K562 (cell line): ENCODE data around the gene COL23A1. TPM values are rescaled to one million over a fixed set of nuclear protein-coding genes. Genes with fewer than 3 reads are reported as not detected.

Source experiments
- ATAC-seq: fragments of 200-7000 bp; cut with Tn5 transposase; 3 replicates; pipeline ENCODE4 v1.9.1; 2020; ENCODE audit warnings: moderate library complexity
- BruUV-seq: library from RNA; stranded (reverse); fragments of 400-500 nt; replicated peaks from 2 replicates; lab custom pipeline; 2021; lab: Mats Ljungman, UMichigan
- CTCF ChIA-PET: fragments of 300-600 bp; formaldehyde crosslinking; extraction: SDS; loops from one replicate; lab custom pipeline; 2021; ENCODE audit warnings: low intra/inter-chr PET ratio; lab: Yijun Ruan, JAX
- POLR2A ChIA-PET: fragments of 300-600, 350-650 bp; sonication (Branson Sonifier 250); formaldehyde crosslinking; extraction: SDS; loops from one replicate; lab custom pipeline; 2021; ENCODE audit warnings: antibody characterized with exemption, inconsistent platforms; lab: Yijun Ruan, JAX
- DNase-seq, 4 experiments: peaks; one replicate each; pipeline versions ENCODE4 v3.0.0 to v3.0.0-alpha.2; 2011 to 2018; ENCODE audit warnings: low spot score in 3 of 4, mixed read lengths in 3 of 4; ENCODE audit errors: extremely low read depth in 1 of 4
- FAIRE-seq: peaks from 2 replicates; lab custom pipeline; 2011; peaks lifted over from hg19 to GRCh38; lab: Jason Lieb, UNC
- H2AFZ ChIP-seq: 2 replicates; pipeline ENCODE4 v1.6.0; 2011; ENCODE audit warnings: low read depth, low read length, control low read depth, inconsistent platforms
- H3K27ac ChIP-seq: fragments of 200-600 bp; 3 replicates; pipeline ENCODE4 v1.8.0; 2011; ENCODE audit warnings: low read depth, mild to moderate bottlenecking, control low read depth, inconsistent platforms, low read length, moderate library complexity, mixed read lengths; ENCODE audit errors: extremely low read depth
- H3K27me3 ChIP-seq, 2 experiments: fragments of 300-600 bp in 1 of 2; 2 replicates in 1 of 2; 3 replicates in 1 of 2; pipeline versions ENCODE4 v1.6.0 to v1.8.0; 2011; ENCODE audit warnings: inconsistent platforms in 2 of 2, low read length in 2 of 2, mild to moderate bottlenecking in 1 of 2, mixed read lengths in 1 of 2, moderate library complexity in 1 of 2; ENCODE audit not compliant: control insufficient read depth in 2 of 2, insufficient read depth in 2 of 2
- H3K36me3 ChIP-seq: fragments of 300-600 bp; 3 replicates; pipeline ENCODE4 v1.8.0; 2011; ENCODE audit warnings: mild to moderate bottlenecking, low read length, inconsistent platforms; ENCODE audit not compliant: control insufficient read depth, insufficient read depth
- H3K4me1 ChIP-seq, 2 experiments: fragments of 200-600 bp in 1 of 2; replicated peaks in 1 of 2; 2 replicates in 1 of 2; 3 replicates in 1 of 2; pipeline versions ENCODE4 v1.5.1 to v1.8.0; 2011; ENCODE audit warnings: inconsistent platforms in 2 of 2, low read length in 2 of 2, mild to moderate bottlenecking in 1 of 2, mixed read lengths in 1 of 2, moderate library complexity in 1 of 2; ENCODE audit not compliant: control insufficient read depth in 2 of 2, insufficient read depth in 2 of 2
- H3K4me2 ChIP-seq: 2 replicates; pipeline ENCODE4 v1.6.1; 2011; ENCODE audit warnings: low read length, control low read depth, inconsistent platforms, mixed read lengths; ENCODE audit not compliant: insufficient read depth
- H3K4me3 ChIP-seq: fragments of 200-600 bp; sonication (generic), shearing (Covaris generic); 2 replicates; pipeline ENCODE4 v1.5.1; 2016; ENCODE audit warnings: control low read depth, inconsistent platforms
- H3K79me2 ChIP-seq: fragments of 200-600 bp; 3 replicates; pipeline ENCODE4 v1.8.0; 2011; ENCODE audit warnings: low read length, inconsistent platforms; ENCODE audit not compliant: control insufficient read depth, insufficient read depth
- H3K9ac ChIP-seq, 2 experiments: 2 replicates each; pipeline versions ENCODE4 v1.6.0 to v1.6.1; 2011; ENCODE audit warnings: low read depth in 2 of 2, low read length in 2 of 2, control low read depth in 1 of 2, inconsistent platforms in 1 of 2, mild to moderate bottlenecking in 1 of 2, mixed read lengths in 1 of 2; ENCODE audit not compliant: insufficient read depth in 1 of 2
- H3K9me1 ChIP-seq: one replicate; pipeline ENCODE4 v1.6.0; 2011; ENCODE audit warnings: inconsistent platforms, mild to moderate bottlenecking, low read length, moderate library complexity; ENCODE audit not compliant: control insufficient read depth, insufficient read depth
- H3K9me3 ChIP-seq: replicated peaks from 2 replicates; pipeline ENCODE4 v1.5.1; 2011; ENCODE audit warnings: low read depth, low read length, inconsistent platforms; ENCODE audit not compliant: control insufficient read depth, insufficient read depth
- H4K20me1 ChIP-seq: replicated peaks from 2 replicates; pipeline ENCODE4 v1.6.1; 2011; ENCODE audit warnings: low read length, inconsistent platforms, mixed read lengths; ENCODE audit not compliant: control insufficient read depth, insufficient read depth
- HSF4 ChIP-seq: fragments of 250-450 bp; sonication (Bioruptor Pico); IDR thresholded peaks from 2 replicates; pipeline ENCODE4 v2.1.2; 2022; ENCODE audit warnings: mild to moderate bottlenecking, moderate library complexity, borderline replicate concordance
- KDM5B ChIP-seq: fragments of 200-600 bp; sonication (generic); IDR thresholded peaks from 2 replicates; pipeline ENCODE4 v1.6.1; 2012; ENCODE audit warnings: low read depth, mild to moderate bottlenecking, moderate library complexity, low read length, control low read depth, inconsistent platforms; ENCODE audit not compliant: insufficient replicate concordance
- MED1 ChIP-seq: sonication (generic); formaldehyde crosslinking; IDR thresholded peaks from 2 replicates; pipeline ENCODE4 v1.8.1; 2023; ENCODE audit warnings: missing genetic modification reagents, borderline replicate concordance
- WGBS: fragments of 100-300 bp; shearing (Covaris generic); methylation state at CpG from one replicate; pipeline ENCODE4 v1.1.6; 2016; ENCODE audit warnings: low coverage, mixed read lengths; ENCODE audit not compliant: insufficient coverage; ENCODE audit errors: missing lambda C conversion rate; 5-methylcytosine and 5-hydroxymethylcytosine counted together
- in situ Hi-C: fragments of 300-500 bp; cut with MboI; formaldehyde crosslinking; loops from 4 replicates; pipeline ENCODE4 v1.15.0; 2018; ENCODE audit warnings: inconsistent platforms, mixed read lengths
- intact Hi-C: fragments of 100-400 bp; cut with micrococcal nuclease; formaldehyde crosslinking; loops from 2 replicates; pipeline ENCODE4 v1.14.2; 2022
- polyA plus RNA-seq, 8 experiments: library from polyadenylated mRNA; depleted of rRNA in 4 of 8; stranded (reverse) in 5 of 8; unstranded in 3 of 8; fragments of >200 nt; fragmentation: Nextera tagmentation in 2 of 8; fragmentation: Illumina TruSeq in 1 of 8; extraction: Ambion mirVana in 2 of 8; extraction: Trizol in 1 of 8; gene quantifications; 2 replicates each; pipeline versions ENCODE4 v1.2.1 to v1.2.3, GENCODE V29; 2011 to 2014; ENCODE audit warnings: inconsistent platforms in 1 of 8, missing spikeins in 1 of 8
- total RNA-seq, 7 experiments: library from RNA; depleted of rRNA in 6 of 7; stranded (reverse); fragments of >200 nt in 6 of 7; fragmentation: Illumina TruSeq in 2 of 7; extraction: Trizol in 2 of 7; gene quantifications; 2 replicates each; pipeline versions ENCODE4 v1.2.1 to v1.2.3, GENCODE V29; 2011 to 2021; ENCODE audit warnings: low replicate concordance in 1 of 7
- TF ChIP-seq, protein P1 (sequence below): fragments of 450-650 bp; IDR thresholded peaks from 2 replicates; pipeline ENCODE4 v1.6.1; 2018; ENCODE audit not compliant: partially characterized antibody
- TF ChIP-seq, protein P2 (sequence below): IDR thresholded peaks from 2 replicates; pipeline ENCODE4 v1.6.1; 2014; ENCODE audit warnings: antibody characterized with exemption

COL23A1 gene
- total and polyA plus RNA-seq, 9 of the 15 experiments (the other 6 are each of a cell fraction or from before 2014, with no cell fraction given), result 0.09 TPM; not detected in 8

GRCh38 chr5:178364326-178364675, 225.9 kb downstream of the COL23A1 start:
- peaks cover 0 to 3% of the 10 kb centered on the region in 2 experiments; a peak in 1 of 5 replicates for H3K4me1 ChIP-seq
- peaks cover 34 to 89% of the 10 kb centered on the region in 2 experiments for H3K27me3 ChIP-seq
- no peaks in the 10 kb centered on the region for H3K36me3 ChIP-seq
- H2AFZ ChIP-seq, result no peak overlapping the region
- POLR2A ChIA-PET, result interaction anchor here (1.3 kb wide), 1 partner anchor 8 kb away, joined by 3 read pairs; no protein-coding TSS in a partner anchor
- no peak for ATAC-seq
- DNase-seq, result no peak
- no peak overlapping the region for H3K4me2 ChIP-seq
- H3K79me2 ChIP-seq, result no peaks in the 10 kb centered on the region
- in situ Hi-C loops (no loop called here), intact Hi-C loops (no loop called here)
- no peak overlapping the region for H3K9ac ChIP-seq
- H4K20me1 ChIP-seq, result no peaks in the 10 kb centered on the region; the same call in 1 of the 2 replicates
- no peak overlapping the region for H3K4me3 ChIP-seq
- BruUV-seq, result no TSS peak
- 9% methylated on average over 7 of the region's 7 CpGs for WGBS
- FAIRE-seq, result no peak
- H3K9me1 ChIP-seq, result peaks cover 4% of the 10 kb centered on the region
- CTCF ChIA-PET, result no interaction called here
- no peak for TF ChIP-seq MED1 (CRISPR knock-in tag)
- TF ChIP-seq KDM5B, result no peak
- TF ChIP-seq, protein P1, sequence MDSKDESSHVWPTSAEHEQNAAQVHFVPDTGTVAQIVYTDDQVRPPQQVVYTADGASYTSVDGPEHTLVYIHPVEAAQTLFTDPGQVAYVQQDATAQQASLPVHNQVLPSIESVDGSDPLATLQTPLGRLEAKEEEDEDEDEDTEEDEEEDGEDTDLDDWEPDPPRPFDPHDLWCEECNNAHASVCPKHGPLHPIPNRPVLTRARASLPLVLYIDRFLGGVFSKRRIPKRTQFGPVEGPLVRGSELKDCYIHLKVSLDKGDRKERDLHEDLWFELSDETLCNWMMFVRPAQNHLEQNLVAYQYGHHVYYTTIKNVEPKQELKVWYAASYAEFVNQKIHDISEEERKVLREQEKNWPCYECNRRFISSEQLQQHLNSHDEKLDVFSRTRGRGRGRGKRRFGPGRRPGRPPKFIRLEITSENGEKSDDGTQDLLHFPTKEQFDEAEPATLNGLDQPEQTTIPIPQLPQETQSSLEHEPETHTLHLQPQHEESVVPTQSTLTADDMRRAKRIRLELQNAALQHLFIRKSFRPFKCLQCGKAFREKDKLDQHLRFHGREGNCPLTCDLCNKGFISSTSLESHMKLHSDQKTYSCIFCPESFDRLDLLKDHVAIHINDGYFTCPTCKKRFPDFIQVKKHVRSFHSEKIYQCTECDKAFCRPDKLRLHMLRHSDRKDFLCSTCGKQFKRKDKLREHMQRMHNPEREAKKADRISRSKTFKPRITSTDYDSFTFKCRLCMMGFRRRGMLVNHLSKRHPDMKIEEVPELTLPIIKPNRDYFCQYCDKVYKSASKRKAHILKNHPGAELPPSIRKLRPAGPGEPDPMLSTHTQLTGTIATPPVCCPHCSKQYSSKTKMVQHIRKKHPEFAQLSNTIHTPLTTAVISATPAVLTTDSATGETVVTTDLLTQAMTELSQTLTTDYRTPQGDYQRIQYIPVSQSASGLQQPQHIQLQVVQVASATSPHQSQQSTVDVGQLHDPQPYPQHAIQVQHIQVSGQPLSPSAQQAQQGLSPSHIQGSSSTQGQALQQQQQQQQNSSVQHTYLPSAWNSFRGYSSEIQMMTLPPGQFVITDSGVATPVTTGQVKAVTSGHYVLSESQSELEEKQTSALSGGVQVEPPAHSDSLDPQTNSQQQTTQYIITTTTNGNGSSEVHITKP, result no peak
- TF ChIP-seq, protein P2, sequence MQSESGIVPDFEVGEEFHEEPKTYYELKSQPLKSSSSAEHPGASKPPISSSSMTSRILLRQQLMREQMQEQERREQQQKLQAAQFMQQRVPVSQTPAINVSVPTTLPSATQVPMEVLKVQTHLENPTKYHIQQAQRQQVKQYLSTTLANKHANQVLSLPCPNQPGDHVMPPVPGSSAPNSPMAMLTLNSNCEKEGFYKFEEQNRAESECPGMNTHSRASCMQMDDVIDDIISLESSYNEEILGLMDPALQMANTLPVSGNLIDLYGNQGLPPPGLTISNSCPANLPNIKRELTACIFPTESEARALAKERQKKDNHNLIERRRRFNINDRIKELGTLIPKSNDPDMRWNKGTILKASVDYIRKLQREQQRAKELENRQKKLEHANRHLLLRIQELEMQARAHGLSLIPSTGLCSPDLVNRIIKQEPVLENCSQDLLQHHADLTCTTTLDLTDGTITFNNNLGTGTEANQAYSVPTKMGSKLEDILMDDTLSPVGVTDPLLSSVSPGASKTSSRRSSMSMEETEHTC, result no peak
- no peak for TF ChIP-seq HSF4 (CRISPR knock-in tag)
- TF ChIP-seq, all 486 proteins: peak for 0
- Histone ChIP-seq H3K9me3 (no peaks in the 10 kb centered on the region), H3K27ac (no peak overlapping the region)
